ENCODE data around the gene SLC22A31. TPM values are rescaled to one million over a fixed set of nuclear protein-coding genes. Genes with fewer than 3 reads are reported as not detected.

Gene SLC22A31
- total RNA-seq, 2 experiments from 2014 or later, result not detected

- Mint-ChIP-seq H3K36me3 (peaks cover 57% of the 10 kb centered on the region), H3K4me3 (no peak overlapping the region), H3K27me3 (no peaks in the 10 kb centered on the region), H3K27ac (no peak overlapping the region), H3K4me1 (peaks cover 2% of the 10 kb centered on the region), H3K9me3 (peaks cover 14% of the 10 kb centered on the region)
- no peak for DNase-seq
These were observed 24.3 kb upstream of the SLC22A31 start for GRCh38 chr16:89224665-89225064.

GRCh38 chr16:89222931-89223330, 22.6 kb upstream of the SLC22A31 start:
- Mint-ChIP-seq H3K27ac (no peak overlapping the region), H3K27me3 (no peaks in the 10 kb centered on the region), H3K9me3 (peaks cover 10% of the 10 kb centered on the region), H3K36me3 (peaks cover 43% of the 10 kb centered on the region), H3K4me3 (no peak overlapping the region), H3K4me1 (peaks cover 9% of the 10 kb centered on the region)
- DNase-seq, result no peak

- no peak overlapping the region for H3K4me3 Mint-ChIP-seq
- no peak for DNase-seq
- H3K27me3 Mint-ChIP-seq, result no peaks in the 10 kb centered on the region
- peaks cover 30% of the 10 kb centered on the region for H3K36me3 Mint-ChIP-seq
- H3K4me1 Mint-ChIP-seq, result peaks cover 12% of the 10 kb centered on the region
- H3K27ac Mint-ChIP-seq, result no peak overlapping the region
- H3K9me3 Mint-ChIP-seq, result peaks cover 3% of the 10 kb centered on the region
These were observed 21.3 kb upstream of the SLC22A31 start for GRCh38 chr16:89221604-89222003.

- peaks cover 24% of the 10 kb centered on the region for H3K4me1 Mint-ChIP-seq
- DNase-seq, result no peak
- H3K27ac Mint-ChIP-seq, result no peak overlapping the region
- H3K9me3 Mint-ChIP-seq, result no peaks in the 10 kb centered on the region
- H3K4me3 Mint-ChIP-seq, result peak overlapping the region; percentile 11
- H3K27me3 Mint-ChIP-seq, result no peaks in the 10 kb centered on the region
- H3K36me3 Mint-ChIP-seq, result peaks cover 13% of the 10 kb centered on the region
These were observed 19.0 kb upstream of the SLC22A31 start for GRCh38 chr16:89219365-89219764.

GRCh38 chr16:89217388-89218191, 17.3 kb upstream of the SLC22A31 start, which contains the start of gene ZNF778:
Gene ZNF778, plus strand, starts transcription at chr16:89217703. Its CDS starts 3,425 bp downstream, at chr16:89221128.
- H3K36me3 Mint-ChIP-seq, result peaks cover 5% of the 10 kb centered on the region
- peak; percentile 87 for DNase-seq
- H3K4me3 Mint-ChIP-seq, result peak within 1 kb of the TSS; percentile 87
- H3K9me3 Mint-ChIP-seq, result no peaks in the 10 kb centered on the region
- H3K27ac Mint-ChIP-seq, result peak within 1 kb of the TSS; percentile 85
- peaks cover 24% of the 10 kb centered on the region for H3K4me1 Mint-ChIP-seq
- no peaks in the 10 kb centered on the region for H3K27me3 Mint-ChIP-seq

- Mint-ChIP-seq H3K4me3 (peak overlapping the region; percentile 87), H3K9me3 (no peaks in the 10 kb centered on the region), H3K27me3 (no peaks in the 10 kb centered on the region), H3K4me1 (peaks cover 24% of the 10 kb centered on the region), H3K27ac (peak overlapping the region; percentile 85), H3K36me3 (peaks cover 3% of the 10 kb centered on the region)
- DNase-seq, result no peak
These were observed 16.7 kb upstream of the SLC22A31 start for GRCh38 chr16:89217138-89217387.

GRCh38 chr16:89216315-89217137, 16.2 kb upstream of the SLC22A31 start:
- Mint-ChIP-seq H3K4me1 (peaks cover 24% of the 10 kb centered on the region), H3K9me3 (no peaks in the 10 kb centered on the region), H3K36me3 (peaks cover 2% of the 10 kb centered on the region), H3K4me3 (peak overlapping the region; percentile 87), H3K27me3 (no peaks in the 10 kb centered on the region), H3K27ac (peak overlapping the region; percentile 85)
- DNase-seq, result peak; percentile 80

- H3K4me3 Mint-ChIP-seq, result no peak overlapping the region
- peaks cover 17% of the 10 kb centered on the region for H3K27me3 Mint-ChIP-seq
- H3K36me3 Mint-ChIP-seq, result no peaks in the 10 kb centered on the region
- no peak overlapping the region for H3K27ac Mint-ChIP-seq
- H3K9me3 Mint-ChIP-seq, result no peaks in the 10 kb centered on the region
- no peak for DNase-seq
- H3K4me1 Mint-ChIP-seq, result peaks cover 9% of the 10 kb centered on the region
These were observed 10.7 kb upstream of the SLC22A31 start for GRCh38 chr16:89210904-89211515.

- Mint-ChIP-seq H3K9me3 (no peaks in the 10 kb centered on the region), H3K4me1 (peaks cover 7% of the 10 kb centered on the region), H3K36me3 (no peaks in the 10 kb centered on the region), H3K27me3 (peaks cover 17% of the 10 kb centered on the region), H3K27ac (no peak overlapping the region), H3K4me3 (no peak overlapping the region)
- DNase-seq, result no peak
These were observed 10.0 kb upstream of the SLC22A31 start for GRCh38 chr16:89210165-89210903.

- no peaks in the 10 kb centered on the region for H3K36me3 Mint-ChIP-seq
- H3K27ac Mint-ChIP-seq, result no peak overlapping the region
- DNase-seq, result no peak
- peaks cover 2% of the 10 kb centered on the region for H3K4me1 Mint-ChIP-seq
- no peaks in the 10 kb centered on the region for H3K9me3 Mint-ChIP-seq
- no peak overlapping the region for H3K4me3 Mint-ChIP-seq
- peaks cover 23% of the 10 kb centered on the region for H3K27me3 Mint-ChIP-seq
These were observed 9.2 kb upstream of the SLC22A31 start for GRCh38 chr16:89209522-89210044.

GRCh38 chr16:89207993-89208392, 7.7 kb upstream of the SLC22A31 start:
- H3K4me1 Mint-ChIP-seq, result peaks cover 2% of the 10 kb centered on the region
- no peaks in the 10 kb centered on the region for H3K36me3 Mint-ChIP-seq
- no peak overlapping the region for H3K27ac Mint-ChIP-seq
- no peaks in the 10 kb centered on the region for H3K9me3 Mint-ChIP-seq
- no peak overlapping the region for H3K4me3 Mint-ChIP-seq
- DNase-seq, result no peak
- peaks cover 38% of the 10 kb centered on the region for H3K27me3 Mint-ChIP-seq

GRCh38 chr16:89202422-89203215, 2.3 kb upstream of the SLC22A31 start:
- Mint-ChIP-seq H3K36me3 (no peaks in the 10 kb centered on the region), H3K4me1 (no peaks in the 10 kb centered on the region), H3K27ac (no peak overlapping the region), H3K27me3 (peaks cover 61% of the 10 kb centered on the region), H3K4me3 (no peak overlapping the region), H3K9me3 (no peaks in the 10 kb centered on the region)
- DNase-seq, result no peak

GRCh38 chr16:89201439-89202377, 1.4 kb upstream of the SLC22A31 start:
- H3K27me3 Mint-ChIP-seq, result peaks cover 59% of the 10 kb centered on the region
- DNase-seq, result peak; percentile 83
- no peaks in the 10 kb centered on the region for H3K36me3 Mint-ChIP-seq
- H3K4me1 Mint-ChIP-seq, result no peaks in the 10 kb centered on the region
- H3K4me3 Mint-ChIP-seq, result no peak overlapping the region
- H3K27ac Mint-ChIP-seq, result no peak overlapping the region
- H3K9me3 Mint-ChIP-seq, result no peaks in the 10 kb centered on the region

Data from activated naive CD8-positive, alpha-beta T cell treated with anti-CD3 and anti-CD28 coated beads for 36 hours (primary cell).